GM06990 (cell line): ENCODE results near the gene CASP6.
A peak's percentile ranks its signal among the peaks of the same experiment; 100 is the strongest.
"Not testable (repeated sequence)": the region's sequence is repeated elsewhere in the genome, so short reads cannot be mapped to it uniquely, and the experiment has no call there.

ENCODE experiments used
- DNase-seq: peaks from one replicate; pipeline ENCODE4 v3.0.0-alpha.2; 2011; ENCODE audit not compliant: insufficient read length; ENCODE audit errors: extremely low read depth
- H3K27me3 ChIP-seq: replicated peaks from 2 replicates; pipeline ENCODE4 v1.6.0; 2011; ENCODE audit warnings: low read length; ENCODE audit not compliant: control insufficient read depth, insufficient read depth
- H3K36me3 ChIP-seq: 2 replicates; pipeline ENCODE4 v1.5.1; 2011; ENCODE audit warnings: low read length; ENCODE audit not compliant: control insufficient read depth, insufficient read depth
- H3K4me3 ChIP-seq: replicated peaks from 2 replicates; pipeline ENCODE4 v1.5.1; 2011; ENCODE audit warnings: low read depth, mild to moderate bottlenecking, control low read depth, low read length
- TF ChIP-seq, protein P1 (sequence below): IDR thresholded peaks from 2 replicates; pipeline ENCODE4 v1.5.1; 2011; ENCODE audit warnings: low read length, control low read depth, mild to moderate bottlenecking, inconsistent platforms; ENCODE audit not compliant: insufficient read depth, poor library complexity, severe bottlenecking

The CASP6 gene

GRCh38 chr4:109683621-109684253 lies 19.5 kb downstream of the CASP6 start:
- Histone ChIP-seq H3K27me3 (no peaks in the 10 kb centered on the region), H3K36me3 (no peaks in the 10 kb centered on the region; the same call in 1 of the 2 replicates), H3K4me3 (no peak overlapping the region)
- TF ChIP-seq, protein P1, sequence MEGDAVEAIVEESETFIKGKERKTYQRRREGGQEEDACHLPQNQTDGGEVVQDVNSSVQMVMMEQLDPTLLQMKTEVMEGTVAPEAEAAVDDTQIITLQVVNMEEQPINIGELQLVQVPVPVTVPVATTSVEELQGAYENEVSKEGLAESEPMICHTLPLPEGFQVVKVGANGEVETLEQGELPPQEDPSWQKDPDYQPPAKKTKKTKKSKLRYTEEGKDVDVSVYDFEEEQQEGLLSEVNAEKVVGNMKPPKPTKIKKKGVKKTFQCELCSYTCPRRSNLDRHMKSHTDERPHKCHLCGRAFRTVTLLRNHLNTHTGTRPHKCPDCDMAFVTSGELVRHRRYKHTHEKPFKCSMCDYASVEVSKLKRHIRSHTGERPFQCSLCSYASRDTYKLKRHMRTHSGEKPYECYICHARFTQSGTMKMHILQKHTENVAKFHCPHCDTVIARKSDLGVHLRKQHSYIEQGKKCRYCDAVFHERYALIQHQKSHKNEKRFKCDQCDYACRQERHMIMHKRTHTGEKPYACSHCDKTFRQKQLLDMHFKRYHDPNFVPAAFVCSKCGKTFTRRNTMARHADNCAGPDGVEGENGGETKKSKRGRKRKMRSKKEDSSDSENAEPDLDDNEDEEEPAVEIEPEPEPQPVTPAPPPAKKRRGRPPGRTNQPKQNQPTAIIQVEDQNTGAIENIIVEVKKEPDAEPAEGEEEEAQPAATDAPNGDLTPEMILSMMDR = no peak
- no peak for DNase-seq

DNA sequence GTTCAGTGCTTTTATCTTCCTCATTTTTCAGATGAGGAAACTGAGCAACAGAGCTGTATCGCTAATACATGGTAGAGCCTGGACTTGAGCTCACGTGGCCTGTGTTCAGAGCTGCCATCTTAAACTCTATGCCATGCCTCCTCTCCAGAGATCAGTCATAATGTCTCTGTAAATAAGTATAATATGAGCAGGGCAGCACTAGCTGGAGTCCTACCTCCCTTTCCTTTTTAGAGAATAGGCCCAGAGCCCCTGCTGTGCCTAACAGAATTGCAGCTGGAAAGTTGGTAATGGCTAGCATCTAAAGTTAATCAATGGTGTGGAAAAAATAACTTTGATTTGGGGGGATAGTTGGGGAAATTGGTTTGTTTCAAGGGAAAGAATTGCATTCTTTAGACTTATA lies 20.4 kb downstream of the CASP6 start:
- DNase-seq = no peak
- no peaks in the 10 kb centered on the region for H3K27me3 ChIP-seq
- H3K4me3 ChIP-seq = no peak overlapping the region
- TF ChIP-seq, protein P1 = no peak
- H3K36me3 ChIP-seq = no peaks in the 10 kb centered on the region; the same call in 1 of the 2 replicates

DNA sequence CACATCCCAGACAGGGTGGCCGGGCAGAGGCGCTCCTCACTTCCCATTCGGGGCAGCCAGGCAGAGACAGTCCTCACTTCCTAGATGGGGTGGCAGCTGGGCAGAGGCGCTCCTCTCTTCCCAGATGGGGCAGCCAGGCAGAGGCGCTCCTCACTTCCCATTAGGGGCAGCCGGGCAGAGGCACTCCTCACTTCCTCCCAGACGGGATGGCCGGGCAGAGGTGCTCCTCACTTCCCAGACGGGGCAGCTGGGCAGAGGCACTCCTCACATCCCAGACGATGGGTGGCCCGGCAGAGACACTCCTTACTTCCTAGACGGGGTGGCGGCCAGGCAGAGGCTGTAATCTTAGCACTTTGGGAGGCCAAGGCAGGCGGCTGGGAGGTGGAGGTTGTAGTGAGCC lies 24.3 kb downstream of the CASP6 start:
- not testable (repeated sequence) for H3K27me3 ChIP-seq, DNase-seq, H3K36me3 ChIP-seq, H3K4me3 ChIP-seq

GRCh38 chr4:109678472-109678871 lies 24.8 kb downstream of the CASP6 start:
- not testable (repeated sequence) for H3K36me3 ChIP-seq, H3K27me3 ChIP-seq, DNase-seq, H3K4me3 ChIP-seq

DNA sequence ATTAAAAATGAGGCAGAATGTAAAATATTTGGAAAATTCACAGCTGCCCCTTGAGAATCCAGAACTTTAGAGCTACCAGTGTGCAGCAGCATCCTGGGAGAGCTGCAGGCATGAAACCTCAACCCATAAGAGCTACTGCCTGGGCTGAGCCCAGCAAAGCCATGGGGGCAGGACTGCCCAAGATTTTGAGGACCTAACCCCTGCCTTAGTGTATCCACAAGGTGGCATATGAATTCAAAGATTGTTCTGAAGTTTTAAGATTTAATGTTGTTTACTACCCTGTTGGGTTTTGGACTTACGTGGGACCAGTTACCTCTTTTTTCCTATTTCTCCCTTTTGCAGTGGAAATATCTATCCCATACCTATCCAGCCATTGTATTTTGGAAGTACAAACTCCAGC lies 26.4 kb downstream of the CASP6 start:
- TF ChIP-seq, protein P1 = peak; percentile 20
- DNase-seq = no peak
- H3K27me3 ChIP-seq = no peaks in the 10 kb centered on the region
- no peaks in the 10 kb centered on the region; the same call in 1 of the 2 replicates for H3K36me3 ChIP-seq
- no peak overlapping the region for H3K4me3 ChIP-seq

- DNase-seq = no peak
- TF ChIP-seq, protein P1 = no peak
- Histone ChIP-seq H3K36me3 (no peaks in the 10 kb centered on the region), H3K4me3 (no peak overlapping the region), H3K27me3 (no peaks in the 10 kb centered on the region)
Measured at GRCh38 chr4:109675843-109676242, 27.4 kb downstream of the CASP6 start.

DNA sequence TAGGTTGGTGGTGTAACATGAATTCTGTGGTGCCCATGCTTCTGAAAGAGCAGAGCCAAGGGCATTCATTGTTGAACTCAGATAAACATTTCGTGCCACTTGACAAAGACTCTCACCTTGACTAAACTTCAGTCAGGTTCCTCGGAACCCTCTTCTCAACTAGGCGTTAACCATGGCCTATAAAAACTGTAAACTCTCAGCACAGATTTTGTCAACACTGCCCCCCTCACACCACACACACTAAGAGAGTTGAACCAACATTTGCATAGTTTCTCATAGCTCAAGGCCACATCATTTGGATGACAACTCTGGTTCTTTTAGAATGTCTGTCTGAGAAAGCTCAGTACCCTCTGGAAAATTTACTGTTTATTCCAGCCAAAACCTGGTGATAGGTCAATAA lies 28.1 kb downstream of the CASP6 start:
- DNase-seq = no peak
- H3K36me3 ChIP-seq = no peaks in the 10 kb centered on the region
- no peaks in the 10 kb centered on the region for H3K27me3 ChIP-seq
- H3K4me3 ChIP-seq = no peak overlapping the region
- TF ChIP-seq, protein P1 = no peak
